DND-41 (cell line): ENCODE measurements around the gene KRT34.

Source experiments
- EZH2 ChIP-seq: IDR thresholded peaks from 3 replicates; pipeline ENCODE4 v1.6.1; 2012; ENCODE audit warnings: borderline replicate concordance, low read depth, mild to moderate bottlenecking, moderate library complexity, low read length, inconsistent platforms; ENCODE audit not compliant: severe bottlenecking
- TF ChIP-seq, protein P1 (sequence below): IDR thresholded peaks from 2 replicates; pipeline ENCODE4 v1.5.1; 2012; ENCODE audit warnings: borderline replicate concordance, low read length, moderate library complexity, mild to moderate bottlenecking; ENCODE audit not compliant: poor library complexity, severe bottlenecking; ENCODE audit errors: extremely low read depth

DNA sequence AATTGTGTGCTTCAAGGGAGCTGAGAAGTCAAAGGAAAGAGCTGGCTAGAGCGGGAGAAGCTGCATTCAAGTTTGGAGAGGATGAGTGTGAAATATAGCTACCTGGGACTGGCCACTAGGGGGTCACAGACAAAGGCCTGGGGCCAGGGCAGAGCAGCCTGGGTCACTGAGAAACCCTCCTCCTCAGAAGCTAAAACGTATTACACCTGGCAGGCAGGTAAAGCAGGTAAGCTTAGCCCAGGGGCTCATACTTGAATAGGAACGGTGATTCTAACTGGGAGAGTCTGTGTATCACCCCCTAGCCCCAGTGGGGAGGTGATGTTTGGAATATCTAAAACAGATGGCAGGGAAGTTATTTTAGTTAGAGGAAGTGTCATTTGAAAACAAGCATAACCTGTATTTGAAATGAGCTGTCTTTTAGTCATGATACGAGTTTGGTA, 35.5 kb upstream of the KRT34 start:
- TF ChIP-seq, protein P1, sequence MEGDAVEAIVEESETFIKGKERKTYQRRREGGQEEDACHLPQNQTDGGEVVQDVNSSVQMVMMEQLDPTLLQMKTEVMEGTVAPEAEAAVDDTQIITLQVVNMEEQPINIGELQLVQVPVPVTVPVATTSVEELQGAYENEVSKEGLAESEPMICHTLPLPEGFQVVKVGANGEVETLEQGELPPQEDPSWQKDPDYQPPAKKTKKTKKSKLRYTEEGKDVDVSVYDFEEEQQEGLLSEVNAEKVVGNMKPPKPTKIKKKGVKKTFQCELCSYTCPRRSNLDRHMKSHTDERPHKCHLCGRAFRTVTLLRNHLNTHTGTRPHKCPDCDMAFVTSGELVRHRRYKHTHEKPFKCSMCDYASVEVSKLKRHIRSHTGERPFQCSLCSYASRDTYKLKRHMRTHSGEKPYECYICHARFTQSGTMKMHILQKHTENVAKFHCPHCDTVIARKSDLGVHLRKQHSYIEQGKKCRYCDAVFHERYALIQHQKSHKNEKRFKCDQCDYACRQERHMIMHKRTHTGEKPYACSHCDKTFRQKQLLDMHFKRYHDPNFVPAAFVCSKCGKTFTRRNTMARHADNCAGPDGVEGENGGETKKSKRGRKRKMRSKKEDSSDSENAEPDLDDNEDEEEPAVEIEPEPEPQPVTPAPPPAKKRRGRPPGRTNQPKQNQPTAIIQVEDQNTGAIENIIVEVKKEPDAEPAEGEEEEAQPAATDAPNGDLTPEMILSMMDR = peak; percentile 45
- TF ChIP-seq EZH2 = no peak
